ENCODE measurements around the gene POU2AF1.

GRCh38 chr11:111355101-111355500 is 24.0 kb downstream of the POU2AF1 start:
- TF ChIP-seq FOXK2 (IDR thresholded peaks at IDR 0.05) (no peak), SP1 (IDR thresholded peaks at IDR 0.05) (no peak), NFRKB (IDR thresholded peaks at IDR 0.05) (no peak), HDGF (IDR thresholded peaks at IDR 0.05; ENCODE audit: borderline replicate concordance) (no peak), PKNOX1 (IDR thresholded peaks at IDR 0.05) (no peak), FOXM1 (IDR thresholded peaks at IDR 0.05; ENCODE audit: borderline replicate concordance) (no peak), ARNT (IDR thresholded peaks at IDR 0.05) (no peak), BHLHE40 (IDR thresholded peaks at IDR 0.05; ENCODE audit: borderline replicate concordance) (no peak), L3MBTL2 (conservative IDR thresholded peaks at IDR 0.05) (no peak), ELF4 (IDR thresholded peaks at IDR 0.05) (no peak)

All from HEK293T (cell line).